Testis (tissue), 3 donors: Measurements from ENCODE around the gene RAB2B. TPM values are rescaled to one million over a fixed set of nuclear protein-coding genes. Genes with fewer than 3 reads are reported as not detected.
A peak's percentile ranks its signal among the peaks of the same experiment; 100 is the strongest.

ENCODE experiments used
- DNase-seq: peaks from one replicate; pipeline ENCODE4 v3.0.0-alpha.2; 2019
- H3K27ac ChIP-seq, 2 donors: fragments of 200-600 bp; sonication (generic); one replicate each; pipeline ENCODE4 v1.5.1; 2019
- H3K27me3 ChIP-seq: fragments of 200-600 bp; sonication (generic); one replicate; pipeline ENCODE4 v1.5.1; 2019
- H3K36me3 ChIP-seq: fragments of 200-600 bp; sonication (generic); one replicate; pipeline ENCODE4 v1.5.1; 2017; ENCODE audit warnings: low read depth; ENCODE audit errors: missing control alignments
- H3K4me1 ChIP-seq: fragments of 200-600 bp; sonication (generic); one replicate; pipeline ENCODE4 v1.5.1; 2019
- H3K4me3 ChIP-seq, 2 donors: fragments of 200-600 bp; sonication (generic); one replicate each; pipeline ENCODE4 v1.5.1; 2017 to 2019
- H3K9me3 ChIP-seq: fragments of 200-600 bp; sonication (generic); one replicate; pipeline ENCODE4 v1.5.1; 2017
- POLR2A ChIP-seq: fragments of 450-650 bp; IDR thresholded peaks from one replicate; pipeline ENCODE4 v1.6.1; 2017; ENCODE audit warnings: antibody characterized with exemption, mild to moderate bottlenecking, moderate library complexity
- WGBS, 2 donors: methylation state at CpG; one replicate each; pipeline ENCODE4 v1.1.5; 2018; 5-methylcytosine and 5-hydroxymethylcytosine counted together
- intact Hi-C: fragments of 100-400 bp; cut with DNase I; formaldehyde crosslinking; loops from one replicate; pipeline ENCODE4 v1.15.1; 2023; ENCODE audit warnings: low total_unique reads
- polyA plus RNA-seq: library from polyadenylated mRNA; stranded (reverse); fragments of 350-450 nt; fragmentation: Illumina TruSeq; extraction: RNeasy Lipid Tissue Mini Kit (QIAGEN cat#74804); gene quantifications from one replicate; pipeline ENCODE4 v1.2.3, GENCODE V29; 2014; ENCODE audit warnings: low read depth, low replicate concordance; ENCODE audit not compliant: insufficient read depth
- total RNA-seq, 2 donors: library from RNA; depleted of rRNA; stranded (reverse); fragments of >200 nt; gene quantifications; one replicate each; pipeline ENCODE4 v1.2.3, GENCODE V29; 2016
- TF ChIP-seq, protein P1 (sequence below), 3 experiments: fragments of 450-650 bp in 2 of 3; fragments of 200-600 bp in 1 of 3; sonication (generic) in 1 of 3; IDR thresholded peaks; one replicate each; pipeline ENCODE4 v1.5.1; 2016 to 2019; ENCODE audit warnings: antibody characterized with exemption in 3 of 3, mild to moderate bottlenecking in 2 of 3, moderate library complexity in 1 of 3

RAB2B gene
- total and polyA plus RNA-seq, 3 donors from 2014 or later, result 32.9 to 40.1 (median 36.4) TPM

DNA sequence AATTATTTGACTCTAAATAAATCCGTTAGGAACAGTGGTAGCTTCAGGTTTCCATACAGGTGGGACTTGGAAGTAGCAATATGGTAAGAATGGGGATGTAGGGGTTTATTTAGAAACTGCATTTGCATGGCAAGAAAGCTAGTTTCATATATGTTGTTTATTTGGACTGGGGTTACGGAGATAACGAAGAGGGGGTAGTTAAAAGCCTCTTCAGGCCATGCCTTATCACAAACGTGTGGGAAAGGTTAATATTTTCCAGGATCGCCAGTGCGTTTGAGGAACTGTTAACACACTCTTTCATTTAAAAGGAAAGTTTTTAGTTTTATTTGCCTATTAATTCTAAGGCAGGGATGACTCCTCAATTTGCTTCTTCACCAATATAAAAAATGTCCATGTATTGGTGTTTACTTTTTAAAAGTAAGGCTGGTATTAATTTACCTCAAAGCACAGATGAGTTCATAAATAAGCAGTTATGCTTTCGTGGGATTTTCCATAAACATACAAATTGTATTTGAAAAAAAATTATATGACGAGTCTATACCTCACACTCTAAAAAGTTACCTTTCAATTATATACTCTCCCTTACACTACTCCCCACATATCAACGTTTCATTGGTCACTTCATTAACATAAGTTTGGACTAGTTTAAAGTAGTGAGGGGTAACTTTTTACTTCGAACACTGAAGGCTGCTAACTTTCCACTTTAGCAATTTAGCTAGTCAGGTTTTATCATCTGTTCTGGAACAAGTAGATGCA, 814 bp downstream of the RAB2B start:
- TF ChIP-seq, protein P1, sequence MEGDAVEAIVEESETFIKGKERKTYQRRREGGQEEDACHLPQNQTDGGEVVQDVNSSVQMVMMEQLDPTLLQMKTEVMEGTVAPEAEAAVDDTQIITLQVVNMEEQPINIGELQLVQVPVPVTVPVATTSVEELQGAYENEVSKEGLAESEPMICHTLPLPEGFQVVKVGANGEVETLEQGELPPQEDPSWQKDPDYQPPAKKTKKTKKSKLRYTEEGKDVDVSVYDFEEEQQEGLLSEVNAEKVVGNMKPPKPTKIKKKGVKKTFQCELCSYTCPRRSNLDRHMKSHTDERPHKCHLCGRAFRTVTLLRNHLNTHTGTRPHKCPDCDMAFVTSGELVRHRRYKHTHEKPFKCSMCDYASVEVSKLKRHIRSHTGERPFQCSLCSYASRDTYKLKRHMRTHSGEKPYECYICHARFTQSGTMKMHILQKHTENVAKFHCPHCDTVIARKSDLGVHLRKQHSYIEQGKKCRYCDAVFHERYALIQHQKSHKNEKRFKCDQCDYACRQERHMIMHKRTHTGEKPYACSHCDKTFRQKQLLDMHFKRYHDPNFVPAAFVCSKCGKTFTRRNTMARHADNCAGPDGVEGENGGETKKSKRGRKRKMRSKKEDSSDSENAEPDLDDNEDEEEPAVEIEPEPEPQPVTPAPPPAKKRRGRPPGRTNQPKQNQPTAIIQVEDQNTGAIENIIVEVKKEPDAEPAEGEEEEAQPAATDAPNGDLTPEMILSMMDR (IDR thresholded peaks at IDR 0.05), result no peak
- no peak for TF ChIP-seq POLR2A
- intact Hi-C loops, result no loop called here
- 24 to 33% methylated on average over 10 of the region's 10 CpGs for WGBS, 2 donors
- H3K27ac ChIP-seq, result peak overlapping the region; percentile 90 to 91
- no peaks in the 10 kb centered on the region for H3K9me3 ChIP-seq
- no peaks in the 10 kb centered on the region for H3K27me3 ChIP-seq
- peaks cover 16% of the 10 kb centered on the region for H3K4me1 ChIP-seq
- no peak for DNase-seq
- H3K36me3 ChIP-seq, result no peaks in the 10 kb centered on the region
- peak overlapping the region; percentile 80 to 89 for H3K4me3 ChIP-seq

DNA sequence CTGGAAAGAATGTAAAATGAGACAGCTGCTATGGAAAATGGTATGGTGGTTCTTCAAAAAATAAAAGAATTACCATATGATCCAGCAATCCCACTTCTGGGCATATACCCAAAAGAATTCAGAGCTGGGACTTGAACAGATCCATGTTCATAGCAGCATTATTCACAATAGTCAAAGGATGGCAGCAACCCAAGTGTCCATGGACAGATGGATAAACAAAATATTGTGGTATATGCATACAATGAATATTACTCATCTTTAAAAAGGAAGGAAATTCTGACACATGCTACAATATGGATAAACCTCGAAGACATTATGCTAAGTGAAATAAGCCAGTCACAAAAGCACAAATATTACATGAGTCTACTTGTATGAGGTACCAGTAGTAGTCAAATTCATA, 9.1 kb downstream of the RAB2B start:
- DNase-seq, result no peak
- Histone ChIP-seq H3K27ac (no peak overlapping the region), H3K4me1 (no peaks in the 10 kb centered on the region), H3K4me3 (no peak overlapping the region), H3K27me3 (no peaks in the 10 kb centered on the region), H3K9me3 (no peaks in the 10 kb centered on the region), H3K36me3 (no peaks in the 10 kb centered on the region)
- intact Hi-C loops, result no loop called here
- TF ChIP-seq, protein P1 (IDR thresholded peaks at IDR 0.05), result no peak
- TF ChIP-seq POLR2A, result no peak
- 86 to 95% methylated on average over 1 of the region's 1 CpG for WGBS, 2 donors

DNA sequence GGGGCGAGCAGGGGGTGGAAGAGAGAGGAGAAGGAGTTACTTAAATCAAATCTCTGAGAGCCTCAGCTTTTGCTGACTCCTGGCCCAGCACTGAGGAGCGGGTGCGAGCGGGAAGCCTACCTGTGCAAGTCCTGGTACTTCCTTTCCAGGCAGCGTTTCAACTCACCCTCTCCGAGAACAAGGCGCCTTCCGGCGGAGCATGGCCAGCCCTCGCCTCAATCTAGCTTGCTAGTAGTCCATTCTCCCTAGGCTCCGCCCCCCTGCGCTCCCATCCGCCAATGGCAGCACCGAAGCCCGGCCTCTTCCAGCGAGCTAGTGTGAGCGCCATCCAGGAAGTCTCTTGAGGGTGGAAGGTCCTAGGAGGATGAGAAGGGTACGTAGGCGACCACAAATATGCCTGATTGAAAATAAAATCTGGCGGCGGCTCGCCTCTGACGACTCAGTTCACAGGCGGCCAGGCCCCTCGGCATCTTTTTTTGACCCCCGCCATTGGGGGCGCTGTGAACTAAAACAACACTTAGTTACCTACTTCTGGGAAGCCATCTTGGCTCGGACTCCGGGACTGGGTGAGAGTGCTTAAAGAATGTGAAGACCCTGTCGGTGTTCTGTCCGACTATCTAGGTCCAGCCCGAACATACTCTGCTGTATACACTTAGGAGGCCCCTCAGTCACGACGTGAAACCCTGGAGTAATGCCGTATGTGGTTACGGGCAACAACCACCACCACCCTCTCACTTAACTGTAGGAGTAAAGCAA, 20.7 kb downstream of the RAB2B start, which contains the start of gene CHD8:
Gene CHD8 (minus strand): TSS at position 212 of the 756 bp plus-strand sequence. CDS start 24,480 bp downstream, outside the sequence.
- Histone ChIP-seq H3K27ac (peak within 1 kb of the TSS; percentile 88 to 94), H3K9me3 (no peaks in the 10 kb centered on the region), H3K4me3 (peak within 1 kb of the TSS; percentile 69 to 95), H3K36me3 (no peaks in the 10 kb centered on the region), H3K4me1 (peaks cover 7% of the 10 kb centered on the region), H3K27me3 (no peaks in the 10 kb centered on the region)
- peak; percentile 100 for DNase-seq
- 0 to 1% methylated on average over 35 to 36 of the region's 36 CpGs for WGBS, 2 donors
- TF ChIP-seq POLR2A, result no peak
- TF ChIP-seq, protein P1 (IDR thresholded peaks at IDR 0.05), result peak; percentile 43 to 64 (median 63)
- intact Hi-C loops, result no loop called here

DNA sequence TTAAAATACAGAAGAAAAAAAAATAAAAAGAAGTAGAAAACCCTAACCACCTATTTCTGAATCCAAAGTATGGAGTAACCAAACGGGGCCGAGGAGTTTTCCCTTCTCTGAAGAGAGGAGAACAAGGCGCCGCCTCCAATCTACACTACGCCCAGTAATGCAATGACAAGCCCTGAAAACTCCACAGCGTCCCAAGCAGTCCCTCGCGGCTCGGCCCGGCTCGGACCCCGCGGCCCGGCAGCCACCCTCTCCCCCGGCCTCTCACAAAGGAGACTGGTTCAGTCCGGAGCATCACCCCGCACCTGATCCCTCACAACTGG, 21.2 kb downstream of the RAB2B start:
- H3K4me1 ChIP-seq, result peaks cover 7% of the 10 kb centered on the region
- H3K27me3 ChIP-seq, result no peaks in the 10 kb centered on the region
- peak overlapping the region; percentile 67 to 94 for H3K27ac ChIP-seq
- no peaks in the 10 kb centered on the region for H3K36me3 ChIP-seq
- intact Hi-C loops, result no loop called here
- H3K9me3 ChIP-seq, result no peaks in the 10 kb centered on the region
- DNase-seq, result no peak
- peak overlapping the region; percentile 69 to 95 for H3K4me3 ChIP-seq
- 1% methylated on average over 9 to 17 of the region's 17 CpGs for WGBS, 2 donors
- no peak for TF ChIP-seq POLR2A
- TF ChIP-seq, protein P1 (IDR thresholded peaks at IDR 0.05), result no peak
